Activated CD4-positive, CD25-positive, alpha-beta regulatory T cell (primary cell): ENCODE results near the gene RABGAP1L.
"Not testable (repeated sequence)": the region's sequence is repeated elsewhere in the genome, so short reads cannot be mapped to it uniquely, and the experiment has no call there.

Experiments used
- DNase-seq, 4 experiments: peaks; one replicate each; lab custom pipeline; 2025; lab: John Stamatoyannopoulos, UW

Gene RABGAP1L

GRCh38 chr1:174998569-174999215 is 839.4 kb downstream of the RABGAP1L start:
- DNase-seq, result peak in 3 of 4 experiments; percentile 4 to 16 (median 10)

DNA sequence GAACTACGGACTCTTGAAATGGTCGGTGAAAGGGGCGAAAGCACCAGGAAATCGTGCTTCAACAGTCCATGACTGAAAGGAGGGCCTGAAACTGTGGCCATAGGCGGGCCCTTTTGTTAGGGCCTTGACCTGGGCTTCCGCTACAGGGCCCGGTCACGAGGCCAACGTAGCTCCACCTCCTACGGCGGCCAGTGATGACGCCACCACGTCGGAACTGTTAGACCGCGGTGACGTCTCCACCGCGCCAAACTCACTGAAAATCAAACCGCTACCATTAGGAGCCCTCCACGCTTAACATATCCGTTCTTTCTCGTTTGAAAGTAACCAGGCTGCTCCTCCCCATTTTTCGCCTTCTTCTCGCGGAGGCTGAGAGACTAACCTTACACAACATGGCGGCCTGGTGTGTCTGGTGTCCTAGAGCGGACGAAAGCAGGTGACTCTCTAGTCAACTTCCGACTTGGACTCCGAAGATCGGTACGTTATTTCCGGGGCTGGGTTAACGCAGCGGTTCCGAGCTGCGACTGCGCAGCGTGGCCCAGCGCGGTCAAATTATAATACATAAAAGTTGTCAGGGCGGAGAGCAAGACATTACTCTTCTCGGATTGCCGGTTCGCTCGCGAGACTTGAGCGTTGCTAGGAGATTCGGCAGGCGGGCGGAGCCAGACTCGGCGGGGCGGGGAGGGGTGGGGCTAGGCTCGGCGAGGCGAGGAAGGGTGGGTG is 840.1 kb downstream of the RABGAP1L start:
- DNase-seq, result peak; percentile 94 to 98 (median 96)

- DNase-seq, result peak in 3 of 4 experiments; percentile 23 to 43 (median 36)
Measured at GRCh38 chr1:174999936-175000696, 840.8 kb downstream of the RABGAP1L start, which contains the start of gene CACYBP. TSS of gene CACYBP (plus strand) at chr1:174999947. CDS start at chr1:175000181, 234 bp downstream.

GRCh38 chr1:175000697-175001187 is 841.4 kb downstream of the RABGAP1L start:
- no peak for DNase-seq

DNA sequence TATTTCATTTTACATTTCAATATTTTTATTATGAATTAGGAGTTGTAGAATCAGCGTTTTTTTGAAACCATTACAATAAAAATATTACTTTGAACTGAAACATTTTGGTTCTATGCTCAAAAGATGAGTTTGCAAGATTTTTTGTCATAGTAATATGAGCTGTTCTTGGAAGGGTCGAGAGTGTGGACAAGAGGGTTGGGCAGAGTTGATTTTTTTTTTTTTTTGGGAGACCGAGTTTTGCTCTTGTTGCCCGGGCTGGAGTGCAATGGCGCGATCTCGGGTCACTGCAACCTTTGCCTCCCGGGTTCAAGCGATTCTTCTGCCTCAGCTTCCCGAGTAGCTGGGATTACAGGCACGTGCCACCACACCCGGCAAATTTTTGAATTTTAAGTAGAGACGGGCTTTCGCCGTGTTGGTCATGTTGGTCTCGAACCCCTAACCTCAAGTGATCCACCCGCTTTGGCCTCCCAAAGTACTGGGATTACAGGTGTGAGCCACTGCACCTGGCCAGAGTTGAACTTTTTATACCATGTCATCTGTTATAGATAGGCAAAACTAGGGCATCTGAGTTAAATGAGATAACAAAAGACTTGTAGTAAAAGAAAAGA is 843.7 kb downstream of the RABGAP1L start:
- no peak for DNase-seq

DNA sequence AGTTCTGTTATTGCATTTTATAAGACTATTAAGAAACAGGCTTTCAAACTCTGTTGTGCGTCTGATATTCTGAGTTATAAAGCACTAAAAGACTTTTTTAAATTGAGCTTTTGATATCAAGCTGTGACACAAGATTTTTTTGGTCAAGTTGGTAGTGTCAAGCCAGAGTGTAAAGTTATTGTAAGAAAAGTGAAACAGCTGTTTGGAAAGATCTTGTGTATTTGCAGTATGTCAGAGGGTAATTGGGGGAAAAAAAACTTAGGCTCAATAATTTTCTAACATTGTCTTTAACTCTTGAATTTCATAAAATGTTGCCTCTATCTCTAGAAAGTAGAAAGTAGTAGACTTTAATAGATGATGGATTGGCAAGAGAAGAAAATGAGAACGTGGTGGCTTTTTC is 844.2 kb downstream of the RABGAP1L start:
- no peak for DNase-seq

DNA sequence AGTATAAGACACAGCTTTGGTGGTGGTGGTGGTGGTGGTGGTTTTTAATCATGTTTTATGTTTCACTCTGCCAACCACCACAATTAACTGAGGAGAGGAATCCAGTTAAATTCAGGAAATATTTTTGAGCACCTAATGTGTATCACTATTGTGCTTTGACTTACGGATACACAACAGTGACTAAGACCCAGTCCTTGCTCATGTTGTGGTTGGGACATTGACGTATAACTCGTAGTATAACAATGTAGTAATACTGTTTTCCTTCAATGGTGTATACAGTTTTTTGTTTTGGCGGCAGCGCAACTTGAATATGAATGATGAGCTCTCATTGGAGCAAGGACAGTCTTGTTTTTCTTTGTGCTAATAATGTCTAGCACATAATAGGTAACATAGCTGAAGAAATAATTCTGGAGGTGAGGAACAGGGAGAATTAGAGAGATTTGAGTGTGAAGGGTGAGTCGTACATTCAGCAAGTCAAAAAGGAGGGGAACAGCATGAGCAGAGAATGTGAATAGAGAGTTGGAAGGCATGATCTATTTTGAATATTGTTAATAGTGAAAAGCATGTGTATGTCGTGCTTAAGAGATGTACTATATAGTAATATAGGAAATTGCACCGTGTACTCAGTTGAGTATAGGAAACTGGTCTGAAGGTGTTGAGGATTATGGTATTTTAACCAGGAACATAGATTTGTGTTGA is 845.9 kb downstream of the RABGAP1L start:
- DNase-seq, result no peak

- DNase-seq, result no peak
Measured at GRCh38 chr1:175009532-175009931, 850.2 kb downstream of the RABGAP1L start.

DNA sequence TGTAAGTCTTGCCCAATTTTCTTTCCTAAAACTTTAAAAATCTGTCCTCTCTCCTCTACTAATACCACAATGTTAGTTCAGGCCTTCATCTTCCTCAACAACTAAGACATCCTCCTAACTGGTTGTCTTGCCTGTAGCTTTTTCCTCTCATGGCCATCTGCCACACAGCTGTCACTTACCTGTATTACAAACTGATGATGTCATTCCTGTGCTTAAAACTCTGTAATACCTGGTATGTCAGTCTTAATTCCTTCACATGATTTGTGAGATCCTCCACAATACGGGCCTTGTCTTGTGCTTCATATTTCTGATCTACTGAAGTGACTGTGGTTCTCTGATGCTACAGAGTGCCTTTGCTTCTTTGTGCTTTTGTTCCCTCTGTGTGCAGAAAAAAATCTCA is 854.1 kb downstream of the RABGAP1L start:
- DNase-seq, result no peak

DNA sequence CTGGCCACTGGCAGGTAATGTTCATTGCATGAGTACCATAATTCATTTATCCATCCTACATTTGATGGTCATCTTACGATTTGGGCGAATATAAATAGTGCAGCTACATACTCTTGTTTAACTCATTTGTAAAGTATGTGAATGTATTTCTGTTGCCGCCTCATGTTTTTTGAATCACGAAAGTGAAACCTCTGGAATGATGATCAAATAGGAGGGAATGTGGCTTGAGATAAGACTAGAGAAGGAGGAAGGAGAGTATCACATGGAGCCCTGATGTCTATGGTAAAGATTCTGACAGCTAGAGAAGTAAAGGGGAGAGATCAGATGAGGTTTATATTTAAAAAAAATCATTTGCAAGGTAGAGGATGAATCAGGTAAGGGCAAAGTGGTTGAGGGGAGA is 855.9 kb downstream of the RABGAP1L start:
- DNase-seq, result no peak

DNA sequence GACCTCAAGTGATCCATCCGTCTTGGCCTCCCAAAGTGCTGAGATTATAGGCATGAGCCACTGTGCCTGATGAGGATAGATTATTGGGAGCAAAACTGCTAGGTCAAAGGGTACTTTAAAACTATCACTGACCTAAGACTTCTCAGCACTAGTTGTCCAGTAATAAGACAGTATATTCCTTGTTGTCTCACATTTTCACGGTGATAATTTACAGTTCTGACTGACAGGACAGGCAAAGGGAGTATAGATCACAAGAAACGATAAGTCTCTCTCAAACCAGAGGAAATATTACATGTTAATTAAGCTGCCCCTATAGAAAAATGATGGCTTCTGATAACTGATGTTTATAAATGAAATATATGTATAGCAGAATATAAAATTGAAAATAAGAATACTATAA is 860.2 kb downstream of the RABGAP1L start:
- no peak for DNase-seq

DNA sequence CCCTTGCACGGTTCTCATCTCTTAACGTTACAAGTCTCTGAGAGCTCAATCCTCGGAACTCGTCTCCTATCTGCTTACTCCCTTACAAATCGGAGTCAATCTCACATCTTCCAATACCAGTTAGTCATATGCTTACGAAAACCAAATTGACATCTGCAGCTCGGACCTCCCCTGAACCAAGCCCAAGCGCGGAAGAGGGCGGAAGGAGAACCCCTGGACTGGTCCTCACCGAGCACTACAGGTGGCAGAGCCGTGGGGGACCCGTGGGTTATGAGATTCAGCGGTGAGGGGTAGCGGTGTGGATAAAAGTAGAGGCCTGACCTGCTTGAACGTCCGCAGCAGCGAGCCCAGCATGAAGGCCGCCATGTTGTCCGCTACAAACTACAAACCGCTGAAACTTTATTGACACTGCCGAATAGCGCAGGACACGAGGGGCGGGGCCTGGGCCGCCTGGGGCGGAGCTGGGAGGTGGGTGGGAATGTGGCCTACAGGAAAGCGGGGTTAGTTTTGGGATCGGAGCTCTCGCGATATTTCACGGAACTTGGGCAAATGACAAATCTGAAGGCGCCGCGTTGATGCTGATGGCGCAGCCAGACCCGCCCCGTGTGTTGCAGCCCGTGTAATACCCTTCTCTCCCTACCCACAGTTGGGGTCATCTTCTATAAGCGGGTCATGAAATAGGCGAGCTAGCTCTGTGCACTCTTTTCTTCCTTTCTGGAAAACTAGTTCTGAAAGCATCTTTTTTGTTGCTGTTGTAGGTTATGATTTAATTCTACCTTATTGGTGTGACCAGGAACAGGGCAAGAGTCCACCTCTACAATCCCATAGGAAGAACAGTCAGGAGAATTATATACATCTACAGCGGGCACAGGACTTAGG is 864.0 kb downstream of the RABGAP1L start, which contains the start of gene MRPS14:
MRPS14 (minus strand) TSS at position 383 of the 879 bp plus-strand sequence; CDS start at position 366, 17 bp downstream.
- peak; percentile 90 to 97 (median 90) for DNase-seq

- DNase-seq, result not testable (repeated sequence)
Measured at GRCh38 chr1:175023922-175024242, 864.6 kb downstream of the RABGAP1L start.

- no peak for DNase-seq
Measured at GRCh38 chr1:175024773-175025172, 865.5 kb downstream of the RABGAP1L start.

DNA sequence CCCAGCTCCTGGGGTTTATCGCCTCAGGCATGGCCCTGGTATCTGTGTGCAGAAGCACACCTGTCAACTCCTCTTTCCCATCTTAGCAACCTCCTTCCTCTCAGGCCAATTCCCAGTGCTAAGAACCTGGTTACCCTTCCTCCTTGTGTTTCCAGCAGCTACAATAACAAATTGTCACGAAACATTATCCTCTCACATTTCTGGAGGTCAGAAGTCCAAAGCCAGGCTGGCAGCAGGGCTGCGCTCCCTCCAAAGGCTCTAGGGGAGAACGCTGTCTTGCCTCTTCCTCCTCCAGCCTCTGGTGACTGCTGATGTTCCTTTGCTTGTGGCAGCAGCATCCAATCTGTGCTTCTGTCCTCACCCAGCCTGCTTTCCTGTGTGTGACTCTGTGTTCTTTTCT is 874.6 kb downstream of the RABGAP1L start:
- no peak for DNase-seq

- no peak for DNase-seq
Measured at GRCh38 chr1:175034775-175035174, 875.5 kb downstream of the RABGAP1L start.

- no peak for DNase-seq
Measured at GRCh38 chr1:175035865-175036264, 876.5 kb downstream of the RABGAP1L start.

DNA sequence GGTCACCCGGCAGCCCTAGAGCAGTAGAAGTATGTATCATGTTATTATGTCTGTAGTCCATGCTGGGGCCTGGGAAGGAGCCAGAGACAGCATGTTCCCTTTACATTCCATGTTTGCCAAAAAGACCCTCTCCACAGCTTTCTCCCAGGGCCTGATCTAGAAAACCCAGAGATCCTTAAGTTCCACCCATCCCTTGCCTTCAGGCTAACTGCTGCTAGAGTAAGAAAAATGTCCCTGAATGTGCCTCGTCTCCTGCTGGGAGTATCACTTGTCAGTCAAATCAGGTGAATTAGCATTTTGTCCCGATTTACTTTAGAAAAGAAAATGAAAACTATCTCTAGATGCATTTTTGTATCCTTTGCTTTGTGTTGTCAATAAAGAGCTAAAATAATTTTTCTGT is 877.2 kb downstream of the RABGAP1L start:
- no peak for DNase-seq

DNA sequence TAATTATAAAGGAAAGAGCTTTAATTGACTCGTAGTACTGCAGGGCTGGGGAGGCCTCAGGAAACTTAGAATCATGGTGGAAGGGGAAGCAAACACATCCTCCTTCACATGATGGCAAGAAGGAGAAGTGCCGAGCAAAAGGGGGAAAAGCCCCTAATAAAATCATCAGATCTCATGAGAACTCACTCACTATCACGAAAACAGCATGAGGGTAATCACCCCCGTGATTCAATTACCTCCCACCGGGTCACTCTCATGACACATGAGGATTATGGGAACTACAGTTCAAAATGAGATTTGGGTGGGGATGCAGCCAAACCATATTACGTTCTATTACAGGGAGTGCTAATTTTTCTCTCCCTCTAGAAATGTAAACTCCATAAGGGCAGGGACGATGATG is 878.1 kb downstream of the RABGAP1L start:
- no peak for DNase-seq

- DNase-seq, result no peak
Measured at GRCh38 chr1:175040324-175040879, 881.1 kb downstream of the RABGAP1L start.
